ENCODE results near the gene TOMM20. TPM values are rescaled to one million over a fixed set of nuclear protein-coding genes. Genes with fewer than 3 reads are reported as not detected.

The TOMM20 gene
- total RNA-seq, 1 experiment from 2014 or later: 309 TPM

DNA sequence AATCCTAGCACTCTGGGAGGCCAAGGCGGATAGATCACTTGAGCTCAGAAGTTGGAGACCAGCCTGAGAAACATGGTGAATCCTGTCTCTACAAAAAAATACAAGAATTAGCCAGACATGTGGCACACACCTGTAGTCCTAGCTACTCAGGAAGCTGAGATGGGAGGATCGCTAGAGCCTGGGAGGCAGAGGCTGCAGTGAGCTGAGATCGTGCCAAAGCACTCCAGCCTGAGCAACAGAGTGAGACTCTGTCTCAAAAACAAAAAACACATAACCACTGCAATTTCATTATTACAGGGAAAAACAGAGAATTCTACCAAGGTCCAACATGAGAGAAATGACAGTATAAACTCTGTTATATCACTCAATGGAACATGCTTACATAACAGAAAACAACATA, 4.4 kb upstream of the TOMM20 start:
- H3K27ac Mint-ChIP-seq (ENCODE audit: low read depth, unreplicated experiment): no peak overlapping the region
- no peaks in the 10 kb centered on the region for H3K9me3 Mint-ChIP-seq (ENCODE audit: unreplicated experiment)

DNA sequence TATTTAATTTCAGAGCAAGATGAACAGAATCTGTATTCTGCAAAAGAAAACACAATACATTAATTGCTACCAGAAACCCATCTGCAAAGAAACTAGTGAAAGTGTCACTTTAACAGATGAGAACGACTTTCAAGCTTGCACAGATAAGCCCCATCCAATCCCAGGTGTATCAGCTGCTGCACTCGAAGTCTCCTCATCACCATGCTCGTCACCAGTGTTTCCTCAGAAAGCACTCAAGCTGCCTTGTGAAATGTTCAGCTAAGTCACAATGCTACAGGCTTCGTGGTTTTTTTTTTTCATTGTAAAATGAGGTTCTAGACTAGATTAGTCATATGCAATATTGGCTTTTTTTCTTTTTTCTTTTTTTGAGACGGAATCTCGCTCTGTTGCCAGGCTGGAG, 3.3 kb upstream of the TOMM20 start:
- Mint-ChIP-seq H3K27me3 (ENCODE audit: insufficient read depth, unreplicated experiment) (no peaks in the 10 kb centered on the region), H3K36me3 (ENCODE audit: insufficient read depth, unreplicated experiment) (peaks cover 90% of the 10 kb centered on the region), H3K9me3 (ENCODE audit: unreplicated experiment) (no peaks in the 10 kb centered on the region), H3K4me3 (ENCODE audit: unreplicated experiment) (no peak overlapping the region), H3K4me1 (ENCODE audit: insufficient read depth, unreplicated experiment) (peaks cover 2% of the 10 kb centered on the region), H3K27ac (ENCODE audit: low read depth, unreplicated experiment) (no peak overlapping the region)
- no peak for DNase-seq (ENCODE audit: unreplicated experiment)
- intact Hi-C loops (cut with micrococcal nuclease): no loop called here
- POLR2A ChIA-PET: interaction anchor here (1.0 to 4.4 kb wide), 3 partner anchors 29 to 372 kb away, joined by 3 to 17 read pairs (median 4); partner anchors contain the start of genes B3GALNT2 and RBM34
- CTCF ChIA-PET: interaction anchor here (0.6 to 1.6 kb wide), 6 partner anchors 12 to 931 kb away, joined by 3 to 5 read pairs (median 4); no protein-coding TSS in a partner anchor
- BruUV-seq (replicated peaks): no TSS peak
- TF ChIP-seq, protein P1, sequence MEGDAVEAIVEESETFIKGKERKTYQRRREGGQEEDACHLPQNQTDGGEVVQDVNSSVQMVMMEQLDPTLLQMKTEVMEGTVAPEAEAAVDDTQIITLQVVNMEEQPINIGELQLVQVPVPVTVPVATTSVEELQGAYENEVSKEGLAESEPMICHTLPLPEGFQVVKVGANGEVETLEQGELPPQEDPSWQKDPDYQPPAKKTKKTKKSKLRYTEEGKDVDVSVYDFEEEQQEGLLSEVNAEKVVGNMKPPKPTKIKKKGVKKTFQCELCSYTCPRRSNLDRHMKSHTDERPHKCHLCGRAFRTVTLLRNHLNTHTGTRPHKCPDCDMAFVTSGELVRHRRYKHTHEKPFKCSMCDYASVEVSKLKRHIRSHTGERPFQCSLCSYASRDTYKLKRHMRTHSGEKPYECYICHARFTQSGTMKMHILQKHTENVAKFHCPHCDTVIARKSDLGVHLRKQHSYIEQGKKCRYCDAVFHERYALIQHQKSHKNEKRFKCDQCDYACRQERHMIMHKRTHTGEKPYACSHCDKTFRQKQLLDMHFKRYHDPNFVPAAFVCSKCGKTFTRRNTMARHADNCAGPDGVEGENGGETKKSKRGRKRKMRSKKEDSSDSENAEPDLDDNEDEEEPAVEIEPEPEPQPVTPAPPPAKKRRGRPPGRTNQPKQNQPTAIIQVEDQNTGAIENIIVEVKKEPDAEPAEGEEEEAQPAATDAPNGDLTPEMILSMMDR (IDR thresholded peaks at IDR 0.05; ENCODE audit: unreplicated experiment): no peak

More for the DNA sequence above, 4.4 kb upstream of the TOMM20 start:
- no peaks in the 10 kb centered on the region for H3K4me1 Mint-ChIP-seq (ENCODE audit: insufficient read depth, unreplicated experiment)
- peaks cover 99% of the 10 kb centered on the region for H3K36me3 Mint-ChIP-seq (ENCODE audit: insufficient read depth, unreplicated experiment)
- DNase-seq (ENCODE audit: unreplicated experiment): no peak
- CTCF ChIA-PET: interaction anchor here (0.6 to 1.7 kb wide), 6 partner anchors 11 to 646 kb away, joined by 3 to 5 read pairs (median 4); no protein-coding TSS in a partner anchor
- POLR2A ChIA-PET: interaction anchor here (0.6 to 4.4 kb wide), 5 partner anchors 13 to 28 kb away, joined by 3 to 17 read pairs (median 3); partner anchors contain the start of gene RBM34
- no TSS peak for BruUV-seq (replicated peaks)
- H3K27me3 Mint-ChIP-seq (ENCODE audit: insufficient read depth, unreplicated experiment): no peaks in the 10 kb centered on the region
- TF ChIP-seq, protein P1 (IDR thresholded peaks at IDR 0.05; ENCODE audit: unreplicated experiment): no peak
- H3K4me3 Mint-ChIP-seq (ENCODE audit: unreplicated experiment): no peak overlapping the region
- intact Hi-C loops (cut with micrococcal nuclease): no loop called here

DNA sequence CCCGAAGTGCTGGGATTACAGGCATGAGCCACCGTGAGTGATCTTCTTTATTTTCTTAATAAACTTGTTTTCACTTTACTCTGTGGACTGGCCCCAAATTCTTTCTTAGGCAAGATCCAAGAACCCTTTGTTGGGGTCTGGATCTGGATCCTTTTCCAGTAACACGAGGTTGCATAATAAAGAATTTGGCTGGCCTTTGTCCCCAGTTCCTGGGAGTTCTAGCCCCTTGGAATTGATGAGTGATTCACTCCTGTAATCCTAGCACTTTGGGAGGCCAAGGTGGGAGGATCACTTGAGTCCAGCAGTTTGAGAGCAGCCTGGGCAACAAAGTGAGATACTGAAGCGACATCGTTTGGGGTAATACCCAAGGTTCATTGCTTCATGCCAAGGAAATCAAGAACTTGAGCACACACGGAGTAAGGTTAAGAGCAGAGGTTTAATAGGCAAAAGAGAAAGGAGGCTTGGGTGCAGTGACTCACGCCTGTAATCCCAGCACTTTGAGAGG, 2.2 kb upstream of the TOMM20 start:
- BruUV-seq (replicated peaks): no TSS peak
- TF ChIP-seq, protein P1 (IDR thresholded peaks at IDR 0.05; ENCODE audit: unreplicated experiment): no peak
- H3K9me3 Mint-ChIP-seq (ENCODE audit: unreplicated experiment): no peaks in the 10 kb centered on the region
- POLR2A ChIA-PET: interaction anchor here (0.6 to 4.7 kb wide), 7 partner anchors 8 to 66 kb away, joined by 3 to 131 read pairs (median 3); partner anchors contain the start of gene RBM34
- intact Hi-C loops (cut with micrococcal nuclease): no loop called here
- CTCF ChIA-PET: interaction anchor here (0.7 to 5.1 kb wide), 2 partner anchors 23 to 26 kb away, joined by 5 to 25 read pairs; no protein-coding TSS in a partner anchor
- peaks cover 90% of the 10 kb centered on the region for H3K36me3 Mint-ChIP-seq (ENCODE audit: insufficient read depth, unreplicated experiment)
- H3K4me1 Mint-ChIP-seq (ENCODE audit: insufficient read depth, unreplicated experiment): peaks cover 12% of the 10 kb centered on the region
- no peaks in the 10 kb centered on the region for H3K27me3 Mint-ChIP-seq (ENCODE audit: insufficient read depth, unreplicated experiment)
- no peak overlapping the region for H3K4me3 Mint-ChIP-seq (ENCODE audit: unreplicated experiment)
- no peak for DNase-seq (ENCODE audit: unreplicated experiment)
- no peak overlapping the region for H3K27ac Mint-ChIP-seq (ENCODE audit: low read depth, unreplicated experiment)

DNA sequence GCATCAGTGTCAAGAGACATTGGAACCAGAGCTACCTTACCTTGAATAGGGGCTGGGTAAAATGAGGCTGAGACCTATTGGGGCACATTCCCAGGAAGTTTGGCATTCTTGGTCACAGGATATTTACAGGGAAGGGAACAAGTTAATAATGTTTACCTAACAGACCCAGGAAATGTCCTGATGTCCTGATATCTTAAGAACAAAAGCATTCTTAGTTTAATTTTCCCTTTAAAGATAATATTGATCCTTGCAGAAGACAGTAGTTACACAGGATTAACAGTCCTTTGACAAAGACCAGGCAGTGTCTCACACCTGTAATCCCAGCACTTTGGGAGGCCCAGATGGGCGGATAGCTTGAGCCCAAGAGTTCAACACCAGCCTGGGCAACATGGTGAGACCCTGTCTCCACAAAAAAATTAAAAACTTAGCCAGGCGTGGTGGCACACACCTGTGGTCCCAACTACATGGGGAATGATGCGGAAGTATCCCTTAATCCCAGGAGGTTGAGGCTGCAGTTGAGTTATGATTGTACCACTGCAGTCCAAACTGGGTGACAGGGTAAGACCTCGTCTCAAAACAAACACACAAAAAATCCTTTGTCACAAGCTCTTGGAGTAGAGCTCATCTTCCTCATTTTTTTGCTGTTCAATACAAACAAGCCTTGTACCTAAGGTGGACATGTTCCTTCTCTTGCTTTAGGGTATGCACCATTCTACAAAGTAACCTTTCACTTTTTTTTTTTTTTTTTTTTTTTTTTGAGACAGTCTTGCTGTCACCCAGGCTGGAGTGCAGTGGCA, 1.3 kb upstream of the TOMM20 start:
- Mint-ChIP-seq H3K36me3 (ENCODE audit: insufficient read depth, unreplicated experiment) (peaks cover 85% of the 10 kb centered on the region), H3K4me1 (ENCODE audit: insufficient read depth, unreplicated experiment) (peaks cover 15% of the 10 kb centered on the region), H3K27me3 (ENCODE audit: insufficient read depth, unreplicated experiment) (no peaks in the 10 kb centered on the region), H3K4me3 (ENCODE audit: unreplicated experiment) (peak overlapping the region; percentile 100), H3K9me3 (ENCODE audit: unreplicated experiment) (no peaks in the 10 kb centered on the region), H3K27ac (ENCODE audit: low read depth, unreplicated experiment) (peak overlapping the region; percentile 99)
- DNase-seq (ENCODE audit: unreplicated experiment): no peak
- CTCF ChIA-PET: interaction anchor here (0.5 to 5.1 kb wide), 7 partner anchors 22 to 644 kb away, joined by 3 to 25 read pairs (median 4); no protein-coding TSS in a partner anchor
- no TSS peak for BruUV-seq (replicated peaks)
- intact Hi-C loops (cut with micrococcal nuclease): no loop called here
- POLR2A ChIA-PET: interaction anchor here (0.6 to 11.9 kb wide), 23 partner anchors 8 to 773 kb away, joined by 3 to 149 read pairs (median 4); partner anchors contain the start of genes RBM34 and TBCE
- TF ChIP-seq, protein P1 (IDR thresholded peaks at IDR 0.05; ENCODE audit: unreplicated experiment): no peak
